Measurements from ENCODE around the gene SYNGR3. TPM values are rescaled to one million over a fixed set of nuclear protein-coding genes. Genes with fewer than 3 reads are reported as not detected.

The SYNGR3 gene
- total and polyA plus RNA-seq, 5 donors from 2014 or later = 0.82 to 3.2 (median 1.4) TPM; not detected in 1

DNA sequence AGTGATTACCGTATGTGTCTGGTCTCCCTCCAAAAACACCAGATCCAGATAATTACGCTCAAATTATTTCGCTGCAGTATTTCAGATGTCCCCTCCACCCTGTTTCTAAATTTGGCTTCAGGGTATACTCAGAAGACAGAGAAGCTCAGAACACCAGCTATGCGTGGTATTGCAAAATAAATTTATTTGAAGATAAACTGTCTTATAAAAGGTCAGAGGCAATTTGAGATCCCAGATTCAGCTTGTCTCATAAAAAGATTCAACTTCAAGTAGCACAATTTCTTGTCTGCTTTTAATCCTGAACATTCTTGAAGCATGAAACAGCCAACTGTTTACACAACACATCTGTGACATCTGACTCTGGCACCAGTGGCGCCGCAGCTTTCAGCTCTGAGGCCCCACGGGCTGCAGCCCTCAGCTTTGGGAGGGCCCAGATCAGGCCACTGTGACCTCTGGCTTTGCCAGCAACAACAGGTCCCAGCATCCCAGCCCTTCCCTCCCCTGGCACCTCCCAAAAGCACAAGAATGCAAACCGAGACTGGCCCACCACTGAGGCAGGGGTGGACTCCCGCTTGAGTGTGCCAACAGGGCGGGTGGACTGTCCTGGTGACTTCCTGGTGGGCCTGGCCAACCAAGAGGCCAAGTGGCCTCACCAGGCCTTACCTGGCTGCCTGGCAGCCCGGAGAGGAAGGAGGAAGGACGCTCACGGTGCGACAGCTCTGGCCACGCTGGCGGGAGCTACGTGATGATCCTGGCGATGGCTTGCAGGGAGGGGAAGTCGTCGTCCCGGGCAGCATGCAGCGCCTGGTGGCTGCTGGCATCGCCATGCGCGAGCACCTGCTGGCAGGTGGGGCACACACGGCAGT, 8.0 kb downstream of the SYNGR3 start:
- ATAC-seq (ENCODE audit: low read depth in 2 of 2) = no peak
- peak overlapping the region in 1 of 3 donors; percentile 80 for H3K27ac Mint-ChIP-seq
- Histone ChIP-seq H3K4me1 (ENCODE audit: control insufficient read depth, insufficient read depth, low read length, poor library complexity, severe bottlenecking) (no peaks in the 10 kb centered on the region), H3K36me3 (ENCODE audit: control insufficient read depth, insufficient read depth, low read length) (peaks cover 23% of the 10 kb centered on the region), H3K27ac (ENCODE audit: insufficient read depth, low read length, poor library complexity, severe bottlenecking) (no peak overlapping the region), H3K27me3 (ENCODE audit: control insufficient read depth, insufficient read depth, low read length) (no peaks in the 10 kb centered on the region), H3K4me3 (ENCODE audit: low read depth, low read length) (no peak overlapping the region), H3K9me3 (ENCODE audit: control insufficient read depth in 2 of 2, low read length in 2 of 2) (no peaks in the 10 kb centered on the region)
- no peak for DNase-seq
- H3K4me3 Mint-ChIP-seq = no peak overlapping the region
- no peaks in the 10 kb centered on the region for H3K9me3 Mint-ChIP-seq
- peaks cover 5% of the 10 kb centered on the region for H3K27me3 Mint-ChIP-seq
- H3K36me3 Mint-ChIP-seq = peaks cover 9% of the 10 kb centered on the region
- H3K4me1 Mint-ChIP-seq = peaks cover 0 to 6% (median under 1%) of the 10 kb centered on the region in 4 donors

DNA sequence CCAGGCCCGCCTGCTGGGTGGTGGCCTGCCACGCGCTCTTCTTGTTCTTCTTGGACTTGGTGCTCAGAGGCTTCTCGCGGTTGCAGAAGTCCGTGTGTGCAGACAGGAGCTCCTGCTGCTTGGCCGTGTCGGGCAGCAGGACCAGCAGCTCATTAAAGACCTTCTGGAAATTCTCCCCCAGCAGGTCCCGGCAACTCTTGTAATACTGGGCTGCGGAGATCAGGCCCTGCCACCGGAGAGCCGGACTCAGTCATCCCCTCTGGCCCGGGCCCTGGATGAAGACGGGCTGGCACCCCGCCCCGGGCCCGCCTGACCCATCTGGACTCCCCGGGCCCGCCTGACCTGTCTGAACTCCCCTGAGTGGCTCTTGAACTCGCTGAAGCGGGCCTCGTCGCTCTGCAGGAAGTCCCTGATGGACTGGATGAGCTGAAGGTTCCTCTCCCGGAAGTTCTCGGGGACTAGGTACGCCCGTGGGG, 8.6 kb downstream of the SYNGR3 start:
- Mint-ChIP-seq H3K27me3 (peaks cover 5% of the 10 kb centered on the region), H3K4me1 (peaks cover 0 to 6% (median under 1%) of the 10 kb centered on the region in 4 donors), H3K4me3 (no peak overlapping the region), H3K9me3 (no peaks in the 10 kb centered on the region), H3K27ac (peak overlapping the region in 1 of 3 donors; percentile 9), H3K36me3 (peaks cover 9% of the 10 kb centered on the region)
- Histone ChIP-seq H3K27me3 (ENCODE audit: control insufficient read depth, insufficient read depth, low read length) (no peaks in the 10 kb centered on the region), H3K4me3 (ENCODE audit: low read depth, low read length) (no peak overlapping the region), H3K9me3 (ENCODE audit: control insufficient read depth in 2 of 2, low read length in 2 of 2) (no peaks in the 10 kb centered on the region), H3K4me1 (ENCODE audit: control insufficient read depth, insufficient read depth, low read length, poor library complexity, severe bottlenecking) (no peaks in the 10 kb centered on the region), H3K27ac (ENCODE audit: insufficient read depth, low read length, poor library complexity, severe bottlenecking) (no peak overlapping the region), H3K36me3 (ENCODE audit: control insufficient read depth, insufficient read depth, low read length) (peaks cover 23% of the 10 kb centered on the region)
- DNase-seq (no peak), ATAC-seq (ENCODE audit: low read depth in 2 of 2) (no peak)

DNA sequence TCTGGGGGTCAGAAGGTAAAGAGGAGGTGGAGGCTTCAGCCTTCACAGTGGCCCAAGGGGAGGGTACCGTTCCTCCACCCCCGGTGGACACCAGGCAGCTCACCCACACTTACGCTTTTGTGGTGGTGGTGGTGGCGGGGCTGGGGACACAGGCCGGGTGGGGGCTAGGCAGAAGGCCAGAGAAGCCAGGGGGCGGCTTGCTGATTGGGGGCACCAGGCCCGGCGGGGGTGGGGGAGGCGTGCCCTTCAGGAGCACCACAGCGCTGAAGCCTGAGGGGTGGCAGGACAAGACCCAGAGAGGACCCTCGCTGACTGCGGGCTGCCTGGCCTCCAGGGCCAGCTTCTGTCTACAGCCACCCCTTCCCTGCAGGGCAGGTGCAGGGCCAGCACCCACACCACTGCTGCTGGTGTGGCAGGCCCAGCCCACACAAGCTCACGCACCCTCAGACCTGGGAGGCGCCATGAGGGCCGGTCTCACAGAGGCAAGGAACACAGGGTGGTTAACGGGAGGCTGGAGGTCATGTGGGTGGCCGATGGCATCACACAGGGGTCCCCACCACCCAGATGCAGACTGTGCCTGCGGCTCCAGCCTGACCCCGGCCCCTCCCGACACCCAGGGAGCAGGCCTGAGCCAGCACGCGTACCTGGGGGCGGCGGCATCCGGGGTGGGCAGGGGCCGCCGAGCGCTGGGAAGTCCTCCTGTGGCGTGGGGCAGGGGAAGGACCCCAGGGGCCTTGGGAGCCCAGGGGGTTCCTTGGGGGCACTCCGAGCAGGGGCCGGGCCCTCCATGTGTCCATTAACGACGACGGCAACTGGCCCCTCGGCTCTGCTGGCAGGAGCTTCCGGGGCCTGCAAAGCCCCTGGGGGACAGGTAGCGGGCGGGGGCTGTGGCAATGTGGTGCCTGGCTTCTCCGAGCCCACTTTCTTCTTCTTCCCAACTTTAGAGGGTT, 9.4 kb downstream of the SYNGR3 start:
- Histone ChIP-seq H3K27ac (ENCODE audit: insufficient read depth, low read length, poor library complexity, severe bottlenecking) (no peak overlapping the region), H3K9me3 (ENCODE audit: control insufficient read depth in 2 of 2, low read length in 2 of 2) (no peaks in the 10 kb centered on the region), H3K36me3 (ENCODE audit: control insufficient read depth, insufficient read depth, low read length) (peaks cover 23% of the 10 kb centered on the region), H3K4me1 (ENCODE audit: control insufficient read depth, insufficient read depth, low read length, poor library complexity, severe bottlenecking) (peaks cover 5% of the 10 kb centered on the region), H3K4me3 (ENCODE audit: low read depth, low read length) (no peak overlapping the region), H3K27me3 (ENCODE audit: control insufficient read depth, insufficient read depth, low read length) (no peaks in the 10 kb centered on the region)
- Mint-ChIP-seq H3K4me1 (peaks cover 0 to 5% (median under 1%) of the 10 kb centered on the region in 4 donors), H3K27ac (no peak overlapping the region), H3K4me3 (no peak overlapping the region), H3K27me3 (no peaks in the 10 kb centered on the region), H3K9me3 (no peaks in the 10 kb centered on the region), H3K36me3 (peaks cover 9% of the 10 kb centered on the region)
- DNase-seq (no peak), ATAC-seq (ENCODE audit: low read depth in 2 of 2) (no peak)

DNA sequence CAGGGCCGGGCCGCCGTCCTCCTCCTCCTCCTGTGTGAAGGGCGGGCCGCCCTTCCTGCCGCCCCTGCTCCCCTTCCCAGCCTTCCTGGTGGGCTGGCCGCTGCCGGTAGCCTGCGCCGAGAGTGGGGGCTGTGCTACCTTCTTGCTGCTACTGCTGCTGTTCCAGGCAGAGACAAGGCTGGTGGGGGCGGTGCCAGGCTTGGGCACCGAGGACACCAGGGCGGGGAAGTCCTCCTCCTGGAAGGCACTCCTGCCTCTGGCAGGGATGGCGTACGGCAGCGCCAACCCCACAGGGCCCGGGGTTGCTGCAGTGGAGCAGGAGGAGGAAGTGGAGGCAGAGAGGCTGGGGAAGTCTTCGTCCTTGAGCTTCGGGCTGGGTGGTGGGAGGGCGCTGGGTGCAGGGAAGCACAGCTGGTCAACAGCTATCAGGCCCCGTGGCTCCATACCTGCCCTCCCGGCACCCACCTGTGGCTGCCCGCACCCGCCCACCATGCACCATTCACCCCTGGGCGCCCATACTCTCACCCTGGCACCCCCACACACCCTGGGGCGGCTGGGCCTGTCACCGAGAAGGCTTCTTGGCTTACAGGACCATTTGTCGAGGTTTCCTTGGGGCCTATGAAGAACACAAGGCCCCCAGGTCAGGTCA, 10.2 kb downstream of the SYNGR3 start:
- peaks cover 23% of the 10 kb centered on the region for H3K36me3 ChIP-seq (ENCODE audit: control insufficient read depth, insufficient read depth, low read length)
- no peaks in the 10 kb centered on the region for H3K9me3 Mint-ChIP-seq
- H3K27me3 Mint-ChIP-seq = no peaks in the 10 kb centered on the region
- no peak overlapping the region for H3K4me3 ChIP-seq (ENCODE audit: low read depth, low read length)
- no peak overlapping the region for H3K27ac ChIP-seq (ENCODE audit: insufficient read depth, low read length, poor library complexity, severe bottlenecking)
- H3K27me3 ChIP-seq (ENCODE audit: control insufficient read depth, insufficient read depth, low read length) = no peaks in the 10 kb centered on the region
- H3K4me1 Mint-ChIP-seq = peaks cover 0 to 10% (median under 1%) of the 10 kb centered on the region in 4 donors
- H3K9me3 ChIP-seq (ENCODE audit: control insufficient read depth in 2 of 2, low read length in 2 of 2) = no peaks in the 10 kb centered on the region
- H3K36me3 Mint-ChIP-seq = peaks cover 9% of the 10 kb centered on the region
- H3K4me1 ChIP-seq (ENCODE audit: control insufficient read depth, insufficient read depth, low read length, poor library complexity, severe bottlenecking) = peaks cover 9% of the 10 kb centered on the region
- H3K4me3 Mint-ChIP-seq = no peak overlapping the region
- ATAC-seq (ENCODE audit: low read depth in 2 of 2) (no peak), DNase-seq (no peak)
- no peak overlapping the region for H3K27ac Mint-ChIP-seq

DNA sequence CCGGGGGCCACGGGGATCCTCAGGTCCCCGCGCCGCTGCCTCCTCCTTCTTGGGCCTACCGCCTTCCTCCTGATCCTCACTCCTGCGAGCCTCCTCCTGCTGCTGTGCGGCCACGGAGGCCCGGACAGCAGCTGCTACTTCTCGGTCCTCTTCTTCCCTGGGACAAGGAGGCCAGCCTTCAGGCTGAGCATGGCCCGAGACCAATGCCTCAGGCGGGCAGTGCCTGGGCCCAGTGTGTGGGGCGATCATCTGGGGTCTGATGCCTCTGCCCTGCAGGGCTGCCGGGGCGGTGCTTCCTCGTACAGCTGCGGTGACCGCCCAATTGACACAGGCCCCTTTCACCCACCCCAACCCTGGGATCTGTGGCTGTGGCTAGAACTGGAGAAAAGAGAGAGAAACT, 11.3 kb downstream of the SYNGR3 start:
- no peak overlapping the region for H3K27ac Mint-ChIP-seq
- no peak overlapping the region for H3K4me3 Mint-ChIP-seq
- Histone ChIP-seq H3K36me3 (ENCODE audit: control insufficient read depth, insufficient read depth, low read length) (peaks cover 23% of the 10 kb centered on the region), H3K4me1 (ENCODE audit: control insufficient read depth, insufficient read depth, low read length, poor library complexity, severe bottlenecking) (peaks cover 13% of the 10 kb centered on the region), H3K9me3 (ENCODE audit: control insufficient read depth in 2 of 2, low read length in 2 of 2) (no peaks in the 10 kb centered on the region), H3K27ac (ENCODE audit: insufficient read depth, low read length, poor library complexity, severe bottlenecking) (no peak overlapping the region), H3K4me3 (ENCODE audit: low read depth, low read length) (no peak overlapping the region), H3K27me3 (ENCODE audit: control insufficient read depth, insufficient read depth, low read length) (no peaks in the 10 kb centered on the region)
- ATAC-seq (ENCODE audit: low read depth in 2 of 2) = no peak
- no peak for DNase-seq
- H3K36me3 Mint-ChIP-seq = peaks cover 9% of the 10 kb centered on the region
- peaks cover 0 to 13% (median 4%) of the 10 kb centered on the region in 4 donors for H3K4me1 Mint-ChIP-seq
- no peaks in the 10 kb centered on the region for H3K27me3 Mint-ChIP-seq
- no peaks in the 10 kb centered on the region for H3K9me3 Mint-ChIP-seq

DNA sequence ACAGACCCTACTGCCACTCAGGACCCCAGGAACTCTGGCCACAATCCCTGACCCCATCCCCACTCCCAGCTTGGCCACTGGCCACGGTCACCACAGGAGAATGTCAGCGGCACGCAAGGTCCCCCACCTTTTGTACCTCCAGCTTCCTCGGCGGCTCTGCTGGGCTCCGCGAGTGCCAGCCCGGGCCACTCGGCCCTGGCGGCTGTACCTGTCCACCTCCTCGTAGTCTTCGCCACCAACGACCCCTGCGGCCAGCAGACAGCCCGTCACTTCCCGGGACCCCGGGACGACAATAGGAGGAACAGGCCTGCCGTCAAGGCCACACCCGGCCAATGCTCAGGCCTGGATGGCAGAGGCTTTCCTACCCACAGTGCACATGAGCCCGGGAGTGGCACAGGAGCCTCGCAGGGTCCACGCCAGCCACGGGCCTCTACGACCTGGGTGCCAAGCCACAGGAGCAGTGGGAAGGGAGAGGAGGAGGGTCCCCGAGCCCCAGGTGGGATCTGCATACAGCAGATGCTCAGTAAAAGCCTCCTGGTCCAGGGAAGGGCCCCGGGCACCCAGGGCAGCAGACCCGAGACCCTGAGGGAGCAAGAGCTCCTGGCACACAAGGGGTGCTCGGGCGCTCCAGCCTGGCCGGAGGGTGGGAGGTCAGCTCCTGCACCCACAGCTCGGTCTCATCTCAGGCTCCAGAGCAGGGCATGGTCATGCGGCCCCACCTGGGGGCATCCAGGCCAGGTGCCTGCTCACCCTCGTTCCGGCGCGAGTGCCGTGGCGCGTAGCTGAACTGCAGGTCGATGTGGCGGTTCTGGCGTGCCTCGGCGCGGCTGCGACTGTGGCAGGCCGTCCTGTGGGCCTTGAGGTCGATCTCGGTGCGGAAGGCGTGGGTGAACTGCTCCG, 11.9 kb downstream of the SYNGR3 start:
- Mint-ChIP-seq H3K4me1 (peaks cover 0 to 19% (median 7%) of the 10 kb centered on the region in 4 donors), H3K27ac (no peak overlapping the region), H3K36me3 (peaks cover 9% of the 10 kb centered on the region), H3K4me3 (no peak overlapping the region), H3K9me3 (no peaks in the 10 kb centered on the region), H3K27me3 (no peaks in the 10 kb centered on the region)
- ATAC-seq (ENCODE audit: low read depth in 2 of 2) (no peak), DNase-seq (no peak)
- Histone ChIP-seq H3K27me3 (ENCODE audit: control insufficient read depth, insufficient read depth, low read length) (no peaks in the 10 kb centered on the region), H3K36me3 (ENCODE audit: control insufficient read depth, insufficient read depth, low read length) (peaks cover 23% of the 10 kb centered on the region), H3K27ac (ENCODE audit: insufficient read depth, low read length, poor library complexity, severe bottlenecking) (no peak overlapping the region), H3K4me1 (ENCODE audit: control insufficient read depth, insufficient read depth, low read length, poor library complexity, severe bottlenecking) (peaks cover 13% of the 10 kb centered on the region), H3K9me3 (ENCODE audit: control insufficient read depth in 2 of 2, low read length in 2 of 2) (no peaks in the 10 kb centered on the region), H3K4me3 (ENCODE audit: low read depth, low read length) (no peak overlapping the region)

All from CD4-positive, CD25-positive, alpha-beta regulatory T cell (primary cell).